Fibroblast of pulmonary artery (primary cell): ENCODE measurements around the gene NCKAP5.

Experiments used
- DNase-seq: peaks from one replicate; pipeline ENCODE4 v3.0.0-alpha.2; 2010; ENCODE audit warnings: low read depth
- H3K4me3 ChIP-seq: replicated peaks from 2 replicates; pipeline ENCODE4 v1.5.1; 2011; ENCODE audit warnings: low read depth, mild to moderate bottlenecking, control low read depth, low read length, moderate library complexity
- CTCF ChIP-seq: IDR thresholded peaks from 2 replicates; pipeline ENCODE4 v1.5.1; 2011; ENCODE audit warnings: mild to moderate bottlenecking, control low read depth, low read length, inconsistent platforms; ENCODE audit errors: missing control alignments

The NCKAP5 gene

GRCh38 chr2:133140620-133141019 lies 427.6 kb downstream of the NCKAP5 start:
- no peak for TF ChIP-seq CTCF
- no peak for DNase-seq
- no peak overlapping the region for H3K4me3 ChIP-seq

GRCh38 chr2:133139847-133140533 lies 428.3 kb downstream of the NCKAP5 start:
- H3K4me3 ChIP-seq = no peak overlapping the region
- DNase-seq = no peak
- TF ChIP-seq CTCF = no peak

GRCh38 chr2:133138693-133139092 lies 429.6 kb downstream of the NCKAP5 start:
- DNase-seq = no peak
- no peak for TF ChIP-seq CTCF
- no peak overlapping the region for H3K4me3 ChIP-seq

GRCh38 chr2:133135035-133135654 lies 433.1 kb downstream of the NCKAP5 start:
- no peak for TF ChIP-seq CTCF
- H3K4me3 ChIP-seq = no peak overlapping the region
- no peak for DNase-seq

- TF ChIP-seq CTCF = no peak
- H3K4me3 ChIP-seq = no peak overlapping the region
- peak; percentile 3 for DNase-seq
Observed at GRCh38 chr2:133130548-133131246, 437.6 kb downstream of the NCKAP5 start.

- no peak for DNase-seq
- TF ChIP-seq CTCF = no peak
- no peak overlapping the region for H3K4me3 ChIP-seq
Observed at GRCh38 chr2:133124446-133124845, 443.8 kb downstream of the NCKAP5 start.
